Body of pancreas (tissue), 4 donors: Measurements from ENCODE around the gene SLC10A7.

Experiments used
- CTCF ChIP-seq, 7 experiments: fragments of 450-650 bp in 4 of 7; fragments of 200-600 bp in 3 of 7; sonication (generic) in 3 of 7; IDR thresholded peaks; one replicate each; pipeline ENCODE4 v1.5.1; 2016 to 2019; ENCODE audit warnings: antibody characterized with exemption in 7 of 7
- POLR2A ChIP-seq, 3 donors: fragments of 450-650 bp; IDR thresholded peaks; one replicate each; pipeline ENCODE4 v1.6.1; 2016; ENCODE audit warnings: antibody characterized with exemption in 3 of 3, mild to moderate bottlenecking in 2 of 3

- TF ChIP-seq POLR2A (IDR thresholded peaks at IDR 0.05) = no peak
- TF ChIP-seq CTCF (IDR thresholded peaks at IDR 0.05) = no peak
These were observed 248.4 kb downstream of the SLC10A7 start for GRCh38 chr4:146273204-146273901.
